ENCODE results near the gene PRXL2B. TPM values are rescaled to one million over a fixed set of nuclear protein-coding genes. Genes with fewer than 3 reads are reported as not detected.

The PRXL2B gene
- total RNA-seq, 4 donors from 2014 or later: 0.51 to 20.5 (median 13.2) TPM

DNA sequence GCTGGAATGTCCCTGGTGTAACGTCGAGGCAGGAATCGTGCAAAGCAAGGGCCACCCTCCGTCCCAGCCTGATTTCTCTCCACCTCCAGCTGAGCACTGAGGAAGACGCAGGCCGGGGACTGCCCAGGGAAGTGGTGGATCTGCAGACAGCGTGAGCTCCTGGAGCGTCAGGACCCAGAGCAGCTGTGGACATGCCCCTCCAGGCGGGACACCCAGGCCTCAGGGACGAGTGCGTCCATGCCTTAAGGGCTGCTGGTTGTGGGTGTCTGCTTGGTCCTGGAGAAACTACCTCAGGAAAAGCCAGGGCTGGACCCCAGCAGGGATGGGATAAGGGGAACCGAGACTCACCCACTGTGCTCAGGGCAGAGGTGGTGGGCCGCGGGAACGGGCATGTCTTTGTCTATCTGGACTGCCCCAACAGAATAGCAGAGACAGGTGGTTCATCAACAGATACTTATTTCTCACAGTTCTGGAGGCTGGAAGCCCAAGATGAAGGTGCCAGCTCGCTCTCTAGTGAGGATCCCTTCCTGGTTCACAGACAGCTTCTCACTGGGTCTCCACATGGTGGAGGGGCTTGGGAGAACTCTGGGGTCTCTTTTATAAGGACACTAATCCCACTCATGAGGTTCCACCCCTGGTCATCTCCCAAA, 52.0 kb downstream of the PRXL2B start:
- no peak overlapping the region for H3K4me3 ChIP-seq

DNA sequence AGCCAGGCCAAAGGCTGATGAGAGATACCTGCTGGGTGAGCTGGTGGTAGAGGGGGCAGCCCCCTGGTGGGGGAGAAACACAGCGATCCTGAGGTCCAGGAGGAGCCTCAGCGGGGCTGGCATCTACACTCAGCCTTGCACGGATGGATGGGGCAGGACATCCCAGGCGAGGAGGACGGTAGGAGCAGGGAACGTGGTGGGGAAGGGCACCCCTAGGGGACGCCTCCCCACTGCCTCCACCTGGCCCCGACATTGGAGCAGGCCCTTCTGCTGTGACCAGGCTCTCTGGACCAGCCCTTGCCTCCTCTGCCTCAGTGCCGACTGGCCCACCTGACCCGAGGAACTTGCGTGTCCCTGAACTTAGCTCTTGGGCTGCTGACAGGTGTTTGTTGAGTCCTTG, 52.6 kb downstream of the PRXL2B start:
- Histone ChIP-seq H3K4me3 (no peak overlapping the region), H3K9me3 (no peaks in the 10 kb centered on the region), H3K27ac (no peak overlapping the region), H3K4me1 (peaks cover 0 to 12% of the 10 kb centered on the region in 2 donors), H3K36me3 (no peaks in the 10 kb centered on the region), H3K27me3 (no peaks in the 10 kb centered on the region)
- intact Hi-C loops (cut with DNase I; ENCODE audit: low total_unique reads): no loop called here
- DNase-seq: no peak
- no peak for TF ChIP-seq POLR2A (IDR thresholded peaks at IDR 0.05)
- TF ChIP-seq, protein P1, sequence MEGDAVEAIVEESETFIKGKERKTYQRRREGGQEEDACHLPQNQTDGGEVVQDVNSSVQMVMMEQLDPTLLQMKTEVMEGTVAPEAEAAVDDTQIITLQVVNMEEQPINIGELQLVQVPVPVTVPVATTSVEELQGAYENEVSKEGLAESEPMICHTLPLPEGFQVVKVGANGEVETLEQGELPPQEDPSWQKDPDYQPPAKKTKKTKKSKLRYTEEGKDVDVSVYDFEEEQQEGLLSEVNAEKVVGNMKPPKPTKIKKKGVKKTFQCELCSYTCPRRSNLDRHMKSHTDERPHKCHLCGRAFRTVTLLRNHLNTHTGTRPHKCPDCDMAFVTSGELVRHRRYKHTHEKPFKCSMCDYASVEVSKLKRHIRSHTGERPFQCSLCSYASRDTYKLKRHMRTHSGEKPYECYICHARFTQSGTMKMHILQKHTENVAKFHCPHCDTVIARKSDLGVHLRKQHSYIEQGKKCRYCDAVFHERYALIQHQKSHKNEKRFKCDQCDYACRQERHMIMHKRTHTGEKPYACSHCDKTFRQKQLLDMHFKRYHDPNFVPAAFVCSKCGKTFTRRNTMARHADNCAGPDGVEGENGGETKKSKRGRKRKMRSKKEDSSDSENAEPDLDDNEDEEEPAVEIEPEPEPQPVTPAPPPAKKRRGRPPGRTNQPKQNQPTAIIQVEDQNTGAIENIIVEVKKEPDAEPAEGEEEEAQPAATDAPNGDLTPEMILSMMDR (IDR thresholded peaks at IDR 0.05): no peak

More for the DNA sequence above, 52.0 kb downstream of the PRXL2B start:
- DNase-seq: no peak
- no peak overlapping the region for H3K27ac ChIP-seq
- TF ChIP-seq POLR2A (IDR thresholded peaks at IDR 0.05): no peak
- TF ChIP-seq, protein P1 (IDR thresholded peaks at IDR 0.05): no peak
- intact Hi-C loops (cut with DNase I; ENCODE audit: low total_unique reads): no loop called here
- no peaks in the 10 kb centered on the region for H3K9me3 ChIP-seq
- no peaks in the 10 kb centered on the region for H3K36me3 ChIP-seq
- peaks cover 0 to 11% of the 10 kb centered on the region in 2 donors for H3K4me1 ChIP-seq
- H3K27me3 ChIP-seq: no peaks in the 10 kb centered on the region

DNA sequence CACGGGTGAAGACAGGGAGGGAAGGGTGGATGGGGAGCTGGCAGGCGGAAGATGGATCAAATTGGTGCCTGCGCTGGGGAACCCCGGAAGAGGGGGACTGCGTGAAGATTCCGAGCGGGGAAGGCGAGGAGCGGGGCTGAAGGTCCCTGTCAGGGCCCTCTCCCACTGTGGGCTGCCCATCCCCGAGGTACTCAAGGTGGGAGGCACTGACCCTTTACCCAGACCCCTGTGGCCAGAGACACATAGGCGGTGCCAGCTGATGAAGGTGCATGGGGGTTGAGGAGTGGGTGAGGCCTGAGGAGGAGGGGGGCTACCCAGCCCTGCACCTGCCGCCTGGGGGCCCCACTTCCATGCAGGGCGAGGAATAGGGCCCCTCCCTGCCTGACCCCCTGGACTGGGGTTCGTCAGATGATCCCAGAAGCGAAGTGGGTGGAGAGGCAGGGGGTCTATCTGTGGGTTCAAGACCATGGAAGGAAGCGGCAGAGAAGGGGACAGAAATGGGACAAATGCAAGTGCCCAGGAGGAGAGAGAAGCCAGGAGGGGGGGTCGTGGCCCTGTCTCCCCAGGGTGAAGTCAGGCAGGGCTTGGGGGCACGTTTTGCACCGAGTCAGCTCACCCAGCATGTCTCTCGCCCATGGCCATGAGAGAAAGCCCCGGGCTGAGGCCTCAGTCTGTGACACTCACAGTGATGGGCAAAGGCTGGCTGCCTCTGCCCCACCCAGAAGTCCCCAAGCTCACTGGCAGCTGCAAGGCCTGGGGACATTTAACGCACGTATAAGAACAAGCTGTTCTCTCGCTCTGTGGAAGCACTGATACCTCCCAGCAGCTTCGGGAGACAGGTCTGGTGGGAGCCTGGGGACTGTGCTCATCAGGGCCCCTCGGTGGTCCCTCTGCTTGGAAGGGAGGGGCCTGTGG, 53.3 kb downstream of the PRXL2B start:
- no peak for DNase-seq
- intact Hi-C loops (cut with DNase I; ENCODE audit: low total_unique reads): loop anchor here (10.0 kb wide), 1 partner anchor 225 kb away; the partner anchor contains the start of gene PEX10

DNA sequence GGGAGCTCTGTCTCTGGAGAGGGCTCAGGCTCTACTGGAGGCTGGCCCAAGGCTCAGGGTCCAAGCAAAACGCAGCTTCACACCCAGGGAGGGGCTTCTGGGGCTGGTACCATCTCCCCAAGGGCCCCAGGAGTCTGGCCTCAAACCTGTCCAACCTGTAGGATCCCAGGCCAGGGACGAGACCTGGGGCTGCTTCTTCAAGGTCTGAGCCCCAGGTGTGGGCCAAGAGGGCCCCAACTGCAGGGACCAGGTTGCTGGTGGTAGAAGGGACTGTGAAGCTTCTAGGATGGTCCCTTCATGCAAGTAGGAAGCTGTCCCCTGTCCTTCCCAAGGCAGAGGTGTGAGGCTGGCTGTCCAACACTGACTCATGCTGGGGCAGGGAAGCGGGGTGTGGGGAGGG, 54.0 kb downstream of the PRXL2B start:
- DNase-seq: no peak
- no peak overlapping the region for H3K27ac ChIP-seq
- intact Hi-C loops (cut with DNase I; ENCODE audit: low total_unique reads): loop anchor here (10.0 kb wide), 1 partner anchor 226 kb away; the partner anchor contains the start of gene PEX10
- no peak overlapping the region for H3K4me3 ChIP-seq
- peaks cover 0 to 12% of the 10 kb centered on the region in 2 donors for H3K4me1 ChIP-seq
- no peak for TF ChIP-seq POLR2A (IDR thresholded peaks at IDR 0.05)
- TF ChIP-seq, protein P1 (IDR thresholded peaks at IDR 0.05): no peak
- H3K36me3 ChIP-seq: no peaks in the 10 kb centered on the region
- H3K9me3 ChIP-seq: no peaks in the 10 kb centered on the region
- no peaks in the 10 kb centered on the region for H3K27me3 ChIP-seq

More for the DNA sequence above, 53.3 kb downstream of the PRXL2B start:
- Histone ChIP-seq H3K36me3 (no peaks in the 10 kb centered on the region), H3K4me3 (no peak overlapping the region), H3K4me1 (peaks cover 0 to 12% of the 10 kb centered on the region in 2 donors), H3K27ac (no peak overlapping the region), H3K9me3 (no peaks in the 10 kb centered on the region), H3K27me3 (no peaks in the 10 kb centered on the region)
- no peak for TF ChIP-seq POLR2A (IDR thresholded peaks at IDR 0.05)
- TF ChIP-seq, protein P1 (IDR thresholded peaks at IDR 0.05): no peak

Other genes starting within 250 kb of the PRXL2B start
- 10 to 100 TPM in 2 of 4 donors, 1 to 10 TPM in 1, under 1 TPM in 1; 0.59 to 20.0 (median 9.5) TPM for gene MORN1, start 195.2 kb upstream of the PRXL2B start, total RNA-seq
- 100 to 1,000 TPM in 1 of 4 donors, 10 to 100 TPM in 3; 34.1 to 105 (median 57.3) TPM for gene RER1, start 194.9 kb upstream of the PRXL2B start, total RNA-seq
- 10 to 100 TPM in 3 of 4 donors, under 1 TPM in 1; 0.77 to 23.6 (median 13.2) TPM for gene PEX10, start 174.2 kb upstream of the PRXL2B start, total RNA-seq
- gene PLCH2, start 110.5 kb upstream of the PRXL2B start, total RNA-seq: 1 to 10 TPM in 1 of 4 donors, under 1 TPM in 1, not detected in 2; 0.21 to 3.0 TPM
- 10 to 100 TPM; 29.2 to 43.9 (median 33.6) TPM for gene PANK4, start 60.2 kb upstream of the PRXL2B start, total RNA-seq
- 1 to 10 TPM in 2 of 4 donors, under 1 TPM in 1, not detected in 1; 0.34 to 2.8 (median 1.8) TPM for gene HES5, start 56.5 kb upstream of the PRXL2B start, total RNA-seq
- gene TNFRSF14, start 30.4 kb upstream of the PRXL2B start, total RNA-seq: 100 to 1,000 TPM in 1 of 4 donors, 10 to 100 TPM in 3; 17.5 to 102 (median 47.7) TPM
- 1 to 10 TPM in 2 of 4 donors, not detected in 2; 2.6 to 4.8 TPM for gene MMEL1, start 46.2 kb downstream of the PRXL2B start, total RNA-seq
- 1 to 10 TPM in 1 of 4 donors, under 1 TPM in 3; 0.29 to 2.9 (median 0.43) TPM for gene TTC34, start 214.9 kb downstream of the PRXL2B start, total RNA-seq